GM18951 (cell line): Measurements from ENCODE around the gene SCGB3A1.

Source experiments
- POLR2A ChIP-seq: IDR thresholded peaks from 4 replicates; pipeline ENCODE4 v1.6.1; 2011; ENCODE audit warnings: mild to moderate bottlenecking; ENCODE audit not compliant: insufficient read length, insufficient read depth; ENCODE audit errors: extremely low read depth
- in situ Hi-C: fragments of 300-500 bp; cut with MboI; formaldehyde crosslinking; loops from one replicate; pipeline ENCODE4 v1.12.0; 2022; ENCODE audit warnings: low sequenced_read_pairs, mixed read lengths, inconsistent platforms; ENCODE audit not compliant: unreplicated experiment

The SCGB3A1 gene, protein sequence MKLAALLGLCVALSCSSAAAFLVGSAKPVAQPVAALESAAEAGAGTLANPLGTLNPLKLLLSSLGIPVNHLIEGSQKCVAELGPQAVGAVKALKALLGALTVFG

DNA sequence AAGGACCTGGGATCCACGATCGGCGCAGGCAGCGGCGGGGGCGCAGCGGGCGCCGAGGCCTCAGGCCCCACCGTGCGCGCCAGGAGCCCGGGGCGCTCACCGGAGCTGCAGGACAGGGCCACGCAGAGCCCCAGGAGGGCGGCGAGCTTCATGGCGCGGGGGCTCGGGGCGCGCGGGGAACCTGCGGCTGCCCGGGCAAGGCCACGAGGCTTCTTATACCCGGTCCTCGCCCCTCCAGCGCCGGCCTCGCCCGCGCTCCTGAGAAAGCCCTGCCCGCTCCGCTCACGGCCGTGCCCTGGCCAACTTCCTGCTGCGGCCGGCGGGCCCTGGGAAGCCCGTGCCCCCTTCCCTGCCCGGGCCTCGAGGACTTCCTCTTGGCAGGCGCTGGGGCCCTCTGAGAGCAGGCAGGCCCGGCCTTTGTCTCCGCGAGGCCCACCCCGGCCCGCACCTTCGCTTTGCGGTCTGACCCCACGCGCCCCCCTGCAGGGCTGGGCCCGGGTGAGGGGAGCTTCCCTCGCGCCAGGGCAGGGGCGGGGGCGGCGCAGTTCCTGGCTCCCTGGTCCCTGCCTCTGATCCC lies at the start of gene SCGB3A1:
Gene SCGB3A1, minus strand, starts transcription at position 189 of the 577 bp plus-strand sequence. Its CDS starts 37 bp downstream, at position 152.
- in situ Hi-C loops, result no loop called here
- TF ChIP-seq POLR2A, result no peak

GRCh38 chr5:180640611-180640860 lies 49.2 kb upstream of the SCGB3A1 start:
- in situ Hi-C loops, result no loop called here
- TF ChIP-seq POLR2A, result no peak

DNA sequence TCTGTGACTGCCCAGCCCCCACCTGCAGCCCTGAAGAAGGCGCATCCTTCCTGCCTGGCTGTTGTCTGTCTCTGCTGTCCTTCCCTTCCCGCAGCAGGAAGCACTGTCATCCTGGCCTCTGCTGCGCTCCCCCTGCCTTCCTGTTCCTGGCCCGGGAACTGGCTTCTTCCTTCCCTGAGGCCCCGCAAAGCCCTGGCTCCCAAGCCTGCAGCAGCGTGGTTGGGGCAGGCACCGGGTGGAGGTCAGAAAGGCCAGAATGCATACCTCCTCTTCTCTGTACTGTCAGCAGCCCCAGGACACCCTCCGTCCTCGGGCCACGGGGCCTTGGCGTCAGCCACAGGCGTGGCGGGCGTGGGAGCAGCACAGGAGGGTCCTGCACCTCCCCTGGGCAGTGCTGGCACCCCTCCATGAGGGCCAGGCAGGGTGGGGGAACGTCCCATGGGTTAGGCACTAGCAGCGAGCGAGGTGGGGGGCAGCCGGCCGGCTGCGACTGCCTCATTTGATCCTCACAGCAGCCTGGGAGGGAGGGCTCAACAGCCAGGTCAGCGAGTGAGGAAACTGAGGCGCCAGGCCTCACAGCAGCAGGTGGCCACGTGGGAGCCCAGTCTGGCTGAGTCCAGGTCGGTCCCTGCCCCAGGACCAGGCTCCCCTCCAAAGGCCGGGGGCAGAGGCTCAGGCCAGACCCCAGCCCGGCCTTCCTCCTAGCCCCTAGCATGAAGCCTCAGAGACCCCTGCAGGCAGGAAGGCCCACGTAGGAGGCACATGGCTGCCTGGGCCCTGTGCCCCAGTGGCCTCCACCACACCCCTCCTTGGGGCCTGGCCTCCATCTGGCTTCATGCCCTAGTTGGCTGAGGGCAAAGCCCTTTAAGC lies 48.7 kb upstream of the SCGB3A1 start:
- no peak for TF ChIP-seq POLR2A
- in situ Hi-C loops, result no loop called here

- in situ Hi-C loops, result no loop called here
These were observed 48.0 kb upstream of the SCGB3A1 start for GRCh38 chr5:180639287-180639686.

DNA sequence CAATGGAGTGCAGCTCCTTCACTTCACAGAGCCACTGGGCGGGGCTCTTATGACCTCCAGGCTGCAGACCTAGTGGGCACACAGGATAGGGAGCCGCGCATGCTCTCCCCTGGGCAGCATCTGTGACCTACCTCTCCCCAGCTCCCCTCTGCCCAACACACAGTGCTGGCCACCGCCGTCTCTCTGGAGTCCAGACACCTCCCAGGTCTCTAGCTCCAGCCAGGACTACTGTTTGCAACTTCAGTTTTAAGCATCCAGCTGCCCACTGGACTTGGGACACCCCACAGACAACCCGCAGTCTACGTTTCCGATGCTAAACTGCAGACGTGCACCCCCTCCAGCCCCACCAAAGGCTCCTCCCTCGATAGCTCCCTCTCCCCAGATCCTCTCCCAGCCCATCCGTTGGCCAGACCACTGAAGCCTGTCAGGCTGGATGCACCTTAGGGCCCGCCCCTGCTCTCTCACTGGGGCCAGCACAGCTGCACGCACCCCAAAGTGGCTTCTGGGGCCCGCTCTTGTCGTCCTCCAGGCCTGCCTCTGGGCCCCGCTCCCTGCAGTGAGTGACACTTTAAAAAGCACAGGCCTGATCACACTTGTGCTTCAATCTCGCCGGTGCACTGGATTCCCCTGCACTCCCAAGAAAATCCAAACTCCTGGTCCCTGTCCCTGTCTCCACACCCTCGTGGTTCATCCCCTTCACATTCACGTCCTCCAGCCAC lies 46.8 kb upstream of the SCGB3A1 start:
- in situ Hi-C loops, result no loop called here
- no peak for TF ChIP-seq POLR2A

More at GRCh38 chr5:180639287-180639686, 48.0 kb upstream of the SCGB3A1 start:
- TF ChIP-seq POLR2A, result no peak

DNA sequence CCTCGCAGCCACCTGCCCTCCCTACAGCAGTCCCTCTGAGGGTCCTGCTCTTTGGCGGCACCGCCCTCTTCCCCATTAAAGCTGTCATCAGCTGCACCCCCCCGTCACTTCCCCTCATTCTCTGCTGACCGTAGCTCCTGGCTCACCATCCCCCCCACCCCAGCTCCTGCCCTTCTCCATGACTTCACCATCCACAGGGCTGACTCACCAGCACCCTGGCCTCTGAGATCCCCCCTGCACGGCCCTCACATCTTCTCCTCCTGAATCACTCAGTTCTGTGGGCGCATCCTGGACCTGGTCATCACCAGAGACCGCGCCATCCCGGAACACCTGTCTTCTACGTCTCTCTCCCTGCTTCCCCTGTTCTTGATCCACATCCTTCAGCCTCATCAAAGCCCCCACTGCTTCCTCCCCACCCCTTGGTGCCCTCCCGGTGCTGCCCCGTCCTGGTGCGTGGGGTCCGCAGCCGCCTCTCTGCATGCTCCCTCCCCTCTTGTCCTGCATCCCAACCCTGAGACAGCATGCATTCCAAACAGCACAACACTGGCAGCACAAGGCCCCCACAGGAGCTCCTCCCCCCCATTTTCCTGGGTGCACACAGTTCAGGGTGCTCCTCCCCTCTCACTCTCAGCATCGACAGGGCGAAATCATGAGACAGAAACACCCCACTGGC lies 45.2 kb upstream of the SCGB3A1 start:
- no peak for TF ChIP-seq POLR2A
- in situ Hi-C loops, result no loop called here

- in situ Hi-C loops, result no loop called here
- TF ChIP-seq POLR2A, result no peak
These were observed 44.7 kb upstream of the SCGB3A1 start for GRCh38 chr5:180636016-180636402.

- in situ Hi-C loops, result no loop called here
- TF ChIP-seq POLR2A, result no peak
These were observed 42.2 kb upstream of the SCGB3A1 start for GRCh38 chr5:180633283-180634177.

DNA sequence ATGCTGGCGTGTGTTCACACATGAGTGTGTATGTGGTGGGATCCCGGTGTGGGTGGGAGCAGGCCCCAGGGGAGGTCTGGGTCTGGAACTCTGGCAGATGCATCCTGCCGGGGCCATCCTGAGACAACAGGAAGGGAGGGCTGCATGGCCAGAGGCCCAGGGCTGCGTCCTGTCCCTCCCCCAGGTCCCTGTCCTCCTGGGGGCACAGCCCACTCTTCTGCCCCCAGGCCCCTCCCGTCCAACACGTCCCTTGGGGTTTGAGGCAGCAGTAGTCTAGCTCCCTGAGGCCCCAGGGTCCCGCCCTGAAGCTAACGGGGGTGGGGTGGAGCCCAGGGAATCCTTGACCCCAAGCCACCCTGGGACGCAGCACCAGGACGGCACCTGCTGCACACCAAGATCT lies 41.5 kb upstream of the SCGB3A1 start:
- in situ Hi-C loops, result no loop called here
- TF ChIP-seq POLR2A, result no peak

GRCh38 chr5:180631549-180632383 lies 40.5 kb upstream of the SCGB3A1 start:
- TF ChIP-seq POLR2A, result no peak

DNA sequence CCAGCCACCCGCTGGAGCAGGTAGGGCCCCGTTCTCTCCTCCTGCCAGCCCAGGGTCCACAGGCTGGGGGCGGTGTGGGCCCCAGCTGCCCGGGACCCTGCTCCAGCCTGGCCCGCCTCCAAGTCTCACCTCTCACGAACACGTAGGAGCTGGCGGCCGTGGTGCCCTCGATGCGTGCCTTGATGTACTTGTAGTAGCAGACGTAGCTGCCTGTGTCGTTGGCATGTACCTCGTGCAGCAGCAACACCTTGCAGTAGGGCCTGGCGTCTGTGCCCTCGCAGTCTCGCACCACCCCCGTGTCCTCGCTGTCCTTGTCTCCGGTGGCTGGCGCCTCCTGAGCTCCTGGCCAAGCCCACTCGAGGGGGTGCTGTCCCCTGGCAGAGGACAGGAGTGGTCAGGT lies 39.1 kb upstream of the SCGB3A1 start:
- in situ Hi-C loops, result no loop called here

More at GRCh38 chr5:180631549-180632383, 40.5 kb upstream of the SCGB3A1 start:
- in situ Hi-C loops, result no loop called here

More for the DNA sequence above, 39.1 kb upstream of the SCGB3A1 start:
- TF ChIP-seq POLR2A, result no peak
